Tibial nerve (tissue), 4 donors: ENCODE results near the gene SDK1.

Source experiments
- CTCF ChIP-seq, 5 experiments: fragments of 200-600 bp in 3 of 5; fragments of 450-650 bp in 2 of 5; sonication (generic) in 3 of 5; IDR thresholded peaks; one replicate each; pipeline ENCODE4 v1.5.1; 2016 to 2019; ENCODE audit warnings: antibody characterized with exemption in 5 of 5, mild to moderate bottlenecking in 3 of 5, moderate library complexity in 2 of 5
- EP300 ChIP-seq, 2 donors: sonication (generic); formaldehyde crosslinking; IDR thresholded peaks; one replicate each; pipeline ENCODE4 v1.6.1; 2017; ENCODE audit warnings: antibody characterized with exemption in 2 of 2, mild to moderate bottlenecking in 1 of 2
- POLR2A ChIP-seq, 2 donors: fragments of 450-650 bp; IDR thresholded peaks; one replicate each; pipeline ENCODE4 v1.6.1; 2017; ENCODE audit warnings: antibody characterized with exemption in 2 of 2, mild to moderate bottlenecking in 2 of 2, moderate library complexity in 2 of 2

DNA sequence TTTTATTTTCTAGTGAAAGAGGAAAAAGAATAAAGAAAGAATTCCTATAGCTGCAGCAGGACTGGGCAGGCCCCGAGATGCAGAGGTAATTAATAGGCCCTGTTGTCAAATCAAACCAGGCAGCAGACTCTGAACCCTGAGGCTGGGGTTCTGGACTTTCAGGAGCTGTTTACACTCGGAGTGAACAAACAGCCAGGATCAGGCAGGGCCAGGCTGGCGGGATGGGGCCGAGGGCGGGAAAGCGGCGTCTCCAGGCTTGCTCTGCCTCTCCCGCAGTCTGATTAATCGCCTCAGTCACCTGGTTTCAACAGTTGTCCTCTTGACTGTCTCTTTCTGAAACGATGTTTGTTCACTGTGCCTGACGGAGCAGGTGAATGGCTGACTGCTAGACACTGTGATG lies 705.6 kb downstream of the SDK1 start:
- TF ChIP-seq CTCF (IDR thresholded peaks at IDR 0.05) (no peak), POLR2A (IDR thresholded peaks at IDR 0.05) (no peak), EP300 (IDR thresholded peaks at IDR 0.05) (no peak)
